Neural cell (in vitro differentiated cells): Measurements from ENCODE around the gene SEMA4B. TPM values are rescaled to one million over a fixed set of nuclear protein-coding genes. Genes with fewer than 3 reads are reported as not detected.

Experiments
- H2AFZ ChIP-seq: fragments of 200-600, 300-800 bp; sonication (generic), shearing (Covaris generic); 2 replicates; pipeline ENCODE4 v1.6.0; 2014; ENCODE audit warnings: low read depth, mild to moderate bottlenecking, antibody characterized with exemption, low read length, moderate library complexity
- H3F3A ChIP-seq: fragments of 200-600 bp; shearing (Covaris generic); 2 replicates; pipeline ENCODE4 v1.6.1; 2016; ENCODE audit warnings: mild to moderate bottlenecking, moderate library complexity, mixed read lengths, antibody characterized with exemption, low read length; ENCODE audit not compliant: insufficient read depth, poor library complexity, severe bottlenecking
- H3K27ac ChIP-seq: fragments of 200-600, 300-800 bp; sonication (generic), shearing (Covaris generic); 2 replicates; pipeline ENCODE4 v1.5.1; 2014; ENCODE audit warnings: mild to moderate bottlenecking, low read length, moderate library complexity
- H3K27me3 ChIP-seq: fragments of 300-800, 200-600 bp; sonication (generic), shearing (Covaris generic); 2 replicates; pipeline ENCODE4 v1.6.0; 2014; ENCODE audit warnings: mild to moderate bottlenecking, low read depth, low read length, moderate library complexity; ENCODE audit not compliant: insufficient read depth
- H3K36me3 ChIP-seq: fragments of 300-800, 200-600 bp; sonication (generic), shearing (Covaris generic); 2 replicates; pipeline ENCODE4 v1.5.1; 2014; ENCODE audit warnings: mild to moderate bottlenecking, antibody characterized with exemption, low read length, moderate library complexity; ENCODE audit not compliant: insufficient read depth
- H3K4me2 ChIP-seq: fragments of 300-800, 200-600 bp; sonication (generic), shearing (Covaris generic); 2 replicates; pipeline ENCODE4 v1.6.0; 2014; ENCODE audit warnings: mild to moderate bottlenecking, low read length
- H3K4me3 ChIP-seq: fragments of 300-800, 200-600 bp; sonication (generic), shearing (Covaris generic); 2 replicates; pipeline ENCODE4 v1.5.1; 2014; ENCODE audit warnings: mild to moderate bottlenecking, low read length, moderate library complexity
- H3K79me2 ChIP-seq: fragments of 200-600 bp; shearing (Covaris generic); replicated peaks from 2 replicates; pipeline ENCODE4 v1.6.0; 2014; ENCODE audit warnings: mild to moderate bottlenecking, low read length, moderate library complexity; ENCODE audit not compliant: insufficient read depth
- H3K9ac ChIP-seq: fragments of 300-800, 200-600 bp; sonication (generic), shearing (Covaris generic); 2 replicates; pipeline ENCODE4 v1.6.1; 2016; ENCODE audit warnings: mild to moderate bottlenecking, low read length, mixed read lengths
- H3K9me2 ChIP-seq: fragments of 200-600 bp; shearing (Covaris generic); 2 replicates; pipeline ENCODE4 v1.6.1; 2016; ENCODE audit warnings: mild to moderate bottlenecking, low read length, mixed read lengths; ENCODE audit not compliant: insufficient read depth
- H3K9me3 ChIP-seq: fragments of 200-600, 300-800 bp; sonication (generic), shearing (Covaris generic); 2 replicates; pipeline ENCODE4 v1.6.1; 2016; ENCODE audit warnings: mild to moderate bottlenecking, mixed run types, low read length, moderate library complexity, mixed read lengths
- H4K20me1 ChIP-seq: fragments of 200-600 bp; shearing (Covaris generic); 2 replicates; pipeline ENCODE4 v1.6.1; 2016; ENCODE audit warnings: mild to moderate bottlenecking, mixed run types; ENCODE audit not compliant: insufficient read depth
- CTCF ChIP-seq: fragments of 450-650 bp; IDR thresholded peaks from 2 replicates; pipeline ENCODE4 v1.5.1; 2014; ENCODE audit warnings: antibody characterized with exemption, mild to moderate bottlenecking, moderate library complexity; ENCODE audit not compliant: poor library complexity, severe bottlenecking
- EP300 ChIP-seq: fragments of 450-650 bp; conservative IDR thresholded peaks from 2 replicates; pipeline ENCODE4 v1.6.1; 2014; ENCODE audit warnings: antibody characterized with exemption, mild to moderate bottlenecking, moderate library complexity; ENCODE audit not compliant: poor library complexity, severe bottlenecking
- EZH2 ChIP-seq: fragments of 200-600, 300-800 bp; shearing (Covaris generic), sonication (generic); IDR thresholded peaks from 2 replicates; pipeline ENCODE4 v1.6.1; 2014; ENCODE audit warnings: antibody characterized with exemption, low read length, borderline replicate concordance, mild to moderate bottlenecking; ENCODE audit not compliant: insufficient read depth, poor library complexity, severe bottlenecking
- MXI1 ChIP-seq: fragments of 450-650 bp; conservative IDR thresholded peaks from 2 replicates; pipeline ENCODE4 v1.6.1; 2014; ENCODE audit warnings: antibody characterized with exemption, mild to moderate bottlenecking; ENCODE audit not compliant: poor library complexity, severe bottlenecking
- POLR2AphosphoS5 ChIP-seq: IDR thresholded peaks from 2 replicates; pipeline ENCODE4 v1.6.1; 2012
- RAD21 ChIP-seq: fragments of 450-650 bp; conservative IDR thresholded peaks from 2 replicates; pipeline ENCODE4 v1.6.1; 2014; ENCODE audit warnings: antibody characterized with exemption, mild to moderate bottlenecking, moderate library complexity
- SMC3 ChIP-seq: fragments of 450-650 bp; conservative IDR thresholded peaks from 2 replicates; pipeline ENCODE4 v1.6.1; 2014; ENCODE audit warnings: antibody characterized with exemption, mild to moderate bottlenecking, moderate library complexity; ENCODE audit not compliant: poor library complexity
- TAF1 ChIP-seq: IDR thresholded peaks from 2 replicates; pipeline ENCODE4 v1.6.1; 2012; ENCODE audit warnings: low read depth
- polyA plus RNA-seq: library from polyadenylated mRNA; depleted of rRNA; stranded (reverse); fragments of >200 nt; gene quantifications from 2 replicates; pipeline ENCODE4 v1.2.3, GENCODE V29; 2014
- TF ChIP-seq, protein P1 (sequence below): IDR thresholded peaks from 2 replicates; pipeline ENCODE4 v1.6.1; 2012; ENCODE audit warnings: borderline replicate concordance

Gene SEMA4B
- polyA plus RNA-seq, 1 donor from 2014 or later = 11.0 TPM

DNA sequence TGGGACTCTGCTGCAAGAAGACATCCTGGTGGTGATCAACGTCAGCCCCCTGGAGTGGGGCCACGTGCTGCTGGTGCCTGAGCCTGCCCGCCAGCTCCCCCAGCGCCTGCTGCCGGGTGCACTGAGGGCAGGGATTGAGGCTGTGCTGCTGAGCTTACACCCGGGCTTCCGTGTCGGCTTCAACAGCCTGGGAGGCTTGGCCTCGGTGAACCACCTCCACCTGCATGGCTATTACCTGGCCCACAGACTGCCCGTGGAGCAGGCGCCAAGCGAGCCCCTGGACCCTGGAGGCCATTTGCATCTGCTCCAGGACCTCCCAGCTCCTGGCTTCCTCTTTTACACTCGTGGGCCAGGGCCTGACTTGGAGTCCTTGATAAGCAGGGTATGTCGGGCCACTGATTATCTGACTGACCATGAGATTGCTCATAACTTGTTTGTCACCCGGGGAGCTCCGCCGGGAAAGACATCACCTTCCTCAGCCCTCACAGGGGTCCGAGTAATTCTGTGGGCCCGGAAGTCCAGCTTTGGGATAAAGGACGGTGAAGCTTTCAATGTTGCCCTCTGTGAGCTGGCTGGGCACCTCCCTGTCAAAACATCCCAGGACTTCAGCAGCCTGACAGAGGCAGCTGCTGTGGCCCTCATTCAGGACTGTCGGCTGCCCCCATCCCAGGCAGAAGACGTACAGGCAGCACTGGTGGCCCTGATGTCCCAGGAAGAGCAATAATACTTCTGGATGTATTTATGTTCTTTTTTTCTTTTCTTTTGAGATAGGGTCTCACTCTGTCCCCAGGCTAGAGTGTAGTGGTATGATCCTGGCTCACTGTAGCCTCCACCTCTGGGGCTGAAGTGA lies 40.4 kb downstream of the SEMA4B start:
- Histone ChIP-seq H4K20me1 (no peaks in the 10 kb centered on the region), H3K36me3 (no peaks in the 10 kb centered on the region), H3K4me3 (no peak overlapping the region), H2AFZ (no peak overlapping the region), H3K9me3 (no peaks in the 10 kb centered on the region), H3K79me2 (no peaks in the 10 kb centered on the region), H3F3A (no peaks in the 10 kb centered on the region), H3K9ac (no peak overlapping the region), H3K27ac (no peak overlapping the region), H3K27me3 (no peaks in the 10 kb centered on the region), H3K9me2 (no peaks in the 10 kb centered on the region), H3K4me2 (no peak overlapping the region)
- TF ChIP-seq, protein P1, sequence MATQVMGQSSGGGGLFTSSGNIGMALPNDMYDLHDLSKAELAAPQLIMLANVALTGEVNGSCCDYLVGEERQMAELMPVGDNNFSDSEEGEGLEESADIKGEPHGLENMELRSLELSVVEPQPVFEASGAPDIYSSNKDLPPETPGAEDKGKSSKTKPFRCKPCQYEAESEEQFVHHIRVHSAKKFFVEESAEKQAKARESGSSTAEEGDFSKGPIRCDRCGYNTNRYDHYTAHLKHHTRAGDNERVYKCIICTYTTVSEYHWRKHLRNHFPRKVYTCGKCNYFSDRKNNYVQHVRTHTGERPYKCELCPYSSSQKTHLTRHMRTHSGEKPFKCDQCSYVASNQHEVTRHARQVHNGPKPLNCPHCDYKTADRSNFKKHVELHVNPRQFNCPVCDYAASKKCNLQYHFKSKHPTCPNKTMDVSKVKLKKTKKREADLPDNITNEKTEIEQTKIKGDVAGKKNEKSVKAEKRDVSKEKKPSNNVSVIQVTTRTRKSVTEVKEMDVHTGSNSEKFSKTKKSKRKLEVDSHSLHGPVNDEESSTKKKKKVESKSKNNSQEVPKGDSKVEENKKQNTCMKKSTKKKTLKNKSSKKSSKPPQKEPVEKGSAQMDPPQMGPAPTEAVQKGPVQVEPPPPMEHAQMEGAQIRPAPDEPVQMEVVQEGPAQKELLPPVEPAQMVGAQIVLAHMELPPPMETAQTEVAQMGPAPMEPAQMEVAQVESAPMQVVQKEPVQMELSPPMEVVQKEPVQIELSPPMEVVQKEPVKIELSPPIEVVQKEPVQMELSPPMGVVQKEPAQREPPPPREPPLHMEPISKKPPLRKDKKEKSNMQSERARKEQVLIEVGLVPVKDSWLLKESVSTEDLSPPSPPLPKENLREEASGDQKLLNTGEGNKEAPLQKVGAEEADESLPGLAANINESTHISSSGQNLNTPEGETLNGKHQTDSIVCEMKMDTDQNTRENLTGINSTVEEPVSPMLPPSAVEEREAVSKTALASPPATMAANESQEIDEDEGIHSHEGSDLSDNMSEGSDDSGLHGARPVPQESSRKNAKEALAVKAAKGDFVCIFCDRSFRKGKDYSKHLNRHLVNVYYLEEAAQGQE = no peak
- TF ChIP-seq EP300 (no peak), EZH2 (no peak), SMC3 (no peak), RAD21 (no peak), CTCF (no peak), TAF1 (no peak), POLR2AphosphoS5 (no peak), MXI1 (no peak)

DNA sequence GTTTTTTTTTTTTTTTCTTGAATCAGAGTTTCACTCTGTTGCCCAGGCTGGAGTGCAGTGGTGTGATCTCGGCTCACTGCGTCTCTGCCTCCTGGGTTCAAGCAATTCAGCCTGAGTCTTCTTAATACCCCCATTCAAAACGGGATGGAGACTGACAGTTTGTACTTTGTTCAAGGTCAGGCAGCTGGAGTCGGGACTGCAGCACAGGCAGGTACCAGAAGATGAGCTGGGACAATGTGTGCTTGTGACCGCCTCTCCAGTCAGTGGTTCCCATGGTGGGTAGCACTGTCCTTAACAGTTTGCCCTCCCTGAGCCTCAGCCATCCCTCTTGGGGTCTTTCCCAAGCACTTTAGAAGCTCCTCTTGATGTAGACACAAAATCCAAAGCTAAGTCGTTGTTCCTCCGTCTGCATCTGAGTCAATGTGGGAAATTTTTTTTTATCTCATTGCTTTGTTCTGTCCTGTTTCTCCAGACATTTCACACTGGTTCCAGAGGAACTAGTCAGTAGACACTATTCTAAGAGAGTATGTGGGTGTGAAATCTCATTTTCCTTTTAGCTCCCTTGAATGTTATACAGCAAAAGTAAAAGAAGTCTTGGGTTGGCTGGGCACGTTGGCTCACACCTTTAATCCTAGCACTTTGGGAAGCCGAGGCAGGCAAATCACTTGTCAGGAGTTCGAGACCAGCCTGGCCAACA lies 43.0 kb downstream of the SEMA4B start:
- Histone ChIP-seq H3K4me2 (no peak overlapping the region), H3K27ac (no peak overlapping the region)
- TF ChIP-seq POLR2AphosphoS5 (no peak), RAD21 (no peak), TAF1 (no peak), MXI1 (no peak), EZH2 (no peak), EP300 (no peak), CTCF (no peak), SMC3 (no peak)
- TF ChIP-seq, protein P1 = no peak

More for the DNA sequence above, 43.0 kb downstream of the SEMA4B start:
- H3K4me3 ChIP-seq = no peak overlapping the region
- H3K36me3 ChIP-seq = no peaks in the 10 kb centered on the region
- H3F3A ChIP-seq = no peaks in the 10 kb centered on the region
- H3K27me3 ChIP-seq = no peaks in the 10 kb centered on the region
- no peak overlapping the region for H3K9ac ChIP-seq
- H3K79me2 ChIP-seq = no peaks in the 10 kb centered on the region
- H2AFZ ChIP-seq = no peak overlapping the region
- no peaks in the 10 kb centered on the region for H3K9me3 ChIP-seq
- H4K20me1 ChIP-seq = no peaks in the 10 kb centered on the region
- no peaks in the 10 kb centered on the region for H3K9me2 ChIP-seq
